Activated CD4-positive, alpha-beta T cell treated with anti-CD3 and anti-CD28 coated beads, Interleukin-2, Interleukin-4, amounts not matched to agents 100 ng/mL and 50 ng/mL, durations not matched to agents 16 hours and 8 hours (primary cell): ENCODE measurements around the gene FBXL17.

Experiments used
- DNase-seq: peaks from one replicate; pipeline ENCODE4 v3.0.0-alpha.2; 2020; ENCODE audit warnings: low spot score

FBXL17 gene

GRCh38 chr5:108373426-108373825 lies 8.5 kb downstream of the FBXL17 start:
- DNase-seq, result no peak

GRCh38 chr5:108372369-108372768 lies 9.5 kb downstream of the FBXL17 start:
- no peak for DNase-seq

- DNase-seq, result no peak
Observed at GRCh38 chr5:108371263-108371662, 10.6 kb downstream of the FBXL17 start.

GRCh38 chr5:108369167-108369566 lies 12.7 kb downstream of the FBXL17 start:
- no peak for DNase-seq

- DNase-seq, result no peak
Observed at GRCh38 chr5:108367679-108368334, 14.1 kb downstream of the FBXL17 start.

GRCh38 chr5:108366500-108366899 lies 15.4 kb downstream of the FBXL17 start:
- no peak for DNase-seq

GRCh38 chr5:108361771-108362170 lies 20.1 kb downstream of the FBXL17 start:
- DNase-seq, result no peak

- DNase-seq, result no peak
Observed at GRCh38 chr5:108361239-108361638, 20.7 kb downstream of the FBXL17 start.

- no peak for DNase-seq
Observed at GRCh38 chr5:108360280-108360679, 21.6 kb downstream of the FBXL17 start.

- no peak for DNase-seq
Observed at GRCh38 chr5:108356286-108356685, 25.6 kb downstream of the FBXL17 start.

GRCh38 chr5:108353087-108353486 lies 28.8 kb downstream of the FBXL17 start:
- no peak for DNase-seq

- peak; percentile 22 for DNase-seq
Observed at GRCh38 chr5:108345541-108346171, 36.2 kb downstream of the FBXL17 start.

GRCh38 chr5:108344103-108344822 lies 37.6 kb downstream of the FBXL17 start:
- no peak for DNase-seq

- DNase-seq, result no peak
Observed at GRCh38 chr5:108341866-108342265, 40.0 kb downstream of the FBXL17 start.

GRCh38 chr5:108340131-108340530 lies 41.8 kb downstream of the FBXL17 start:
- DNase-seq, result no peak

GRCh38 chr5:108339220-108339619 lies 42.7 kb downstream of the FBXL17 start:
- no peak for DNase-seq

- DNase-seq, result no peak
Observed at GRCh38 chr5:108334225-108334624, 47.7 kb downstream of the FBXL17 start.

- no peak for DNase-seq
Observed at GRCh38 chr5:108326982-108327381, 54.9 kb downstream of the FBXL17 start.

- no peak for DNase-seq
Observed at GRCh38 chr5:108324886-108325285, 57.0 kb downstream of the FBXL17 start.

- DNase-seq, result no peak
Observed at GRCh38 chr5:108321341-108321740, 60.6 kb downstream of the FBXL17 start.

- no peak for DNase-seq
Observed at GRCh38 chr5:108320231-108320630, 61.7 kb downstream of the FBXL17 start.

- no peak for DNase-seq
Observed at GRCh38 chr5:108315829-108316228, 66.1 kb downstream of the FBXL17 start.

GRCh38 chr5:108312258-108312657 lies 69.6 kb downstream of the FBXL17 start:
- DNase-seq, result no peak
